Astrocyte (in vitro differentiated cells and primary cell): ENCODE measurements around the gene SCLT1. TPM values are rescaled to one million over a fixed set of nuclear protein-coding genes. Genes with fewer than 3 reads are reported as not detected.

Experiments used
- DNase-seq: peaks from one replicate; pipeline ENCODE4 v3.0.0-alpha.2; 2010; ENCODE audit warnings: low read depth
- FAIRE-seq: peaks from 2 replicates; lab custom pipeline; 2011; peaks lifted over from hg19 to GRCh38; lab: Jason Lieb, UNC
- H2AFZ ChIP-seq: 2 replicates; pipeline ENCODE4 v1.6.0; 2012; ENCODE audit warnings: low read depth, low read length, inconsistent platforms
- H3K27ac ChIP-seq: 2 replicates; pipeline ENCODE4 v1.5.1; 2011; ENCODE audit warnings: low read depth, low read length, inconsistent platforms
- H3K27me3 ChIP-seq: 2 replicates; pipeline ENCODE4 v1.6.0; 2011; ENCODE audit warnings: low read length, inconsistent platforms; ENCODE audit not compliant: insufficient read depth
- H3K36me3 ChIP-seq: 2 replicates; pipeline ENCODE4 v1.5.1; 2011; ENCODE audit warnings: low read length, inconsistent platforms; ENCODE audit not compliant: insufficient read depth
- H3K4me1 ChIP-seq: 2 replicates; pipeline ENCODE4 v1.5.1; 2011; ENCODE audit warnings: low read length, inconsistent platforms; ENCODE audit not compliant: insufficient read depth
- H3K4me2 ChIP-seq: 2 replicates; pipeline ENCODE4 v1.6.0; 2012; ENCODE audit warnings: low read length, inconsistent platforms
- H3K4me3 ChIP-seq: 2 replicates; pipeline ENCODE4 v1.5.1; 2011; ENCODE audit warnings: low read depth, mild to moderate bottlenecking, low read length, inconsistent platforms; ENCODE audit not compliant: insufficient read depth
- H3K79me2 ChIP-seq: 2 replicates; pipeline ENCODE4 v1.6.0; 2012; ENCODE audit warnings: mild to moderate bottlenecking, low read length, inconsistent platforms; ENCODE audit not compliant: insufficient read depth
- H3K9ac ChIP-seq: 2 replicates; pipeline ENCODE4 v1.6.0; 2012; ENCODE audit warnings: mild to moderate bottlenecking, low read length, inconsistent platforms
- H3K9me3 ChIP-seq: 2 replicates; pipeline ENCODE4 v1.5.1; 2012; ENCODE audit warnings: low read depth, mild to moderate bottlenecking, low read length, inconsistent platforms; ENCODE audit not compliant: insufficient read depth
- H4K20me1 ChIP-seq: 2 replicates; pipeline ENCODE4 v1.6.0; 2012; ENCODE audit warnings: low read length, inconsistent platforms; ENCODE audit not compliant: insufficient read depth
- H3K27ac Mint-ChIP-seq: one replicate; pipeline ENCODE4 v1.8.0; 2021; ENCODE audit warnings: mild to moderate bottlenecking, mixed read lengths; ENCODE audit not compliant: unreplicated experiment
- H3K27me3 Mint-ChIP-seq: one replicate; pipeline ENCODE4 v1.8.0; 2021; ENCODE audit warnings: low read depth, mixed read lengths; ENCODE audit not compliant: unreplicated experiment
- H3K36me3 Mint-ChIP-seq: one replicate; pipeline ENCODE4 v1.8.0; 2021; ENCODE audit warnings: low read depth, mixed read lengths; ENCODE audit not compliant: unreplicated experiment
- H3K4me1 Mint-ChIP-seq: one replicate; pipeline ENCODE4 v1.8.0; 2021; ENCODE audit warnings: low read depth, mixed read lengths; ENCODE audit not compliant: unreplicated experiment
- H3K4me3 Mint-ChIP-seq: one replicate; pipeline ENCODE4 v1.8.0; 2021; ENCODE audit warnings: mild to moderate bottlenecking, moderate library complexity, mixed read lengths; ENCODE audit not compliant: unreplicated experiment
- H3K9me3 Mint-ChIP-seq: one replicate; pipeline ENCODE4 v1.8.0; 2021; ENCODE audit warnings: mild to moderate bottlenecking, mixed read lengths; ENCODE audit not compliant: unreplicated experiment
- CTCF ChIP-seq: IDR thresholded peaks from 2 replicates; pipeline ENCODE4 v1.5.1; 2011; ENCODE audit warnings: low read depth, mild to moderate bottlenecking, inconsistent platforms, low read length, moderate library complexity; ENCODE audit not compliant: insufficient read depth
- EZH2 ChIP-seq: IDR thresholded peaks from 2 replicates; pipeline ENCODE4 v1.6.1; 2012; ENCODE audit warnings: mild to moderate bottlenecking, low read length, inconsistent platforms; ENCODE audit not compliant: insufficient read depth
- total RNA-seq: library from RNA; stranded (reverse); gene quantifications from 2 replicates; pipeline ENCODE4 v1.2.1, GENCODE V29; 2021

SCLT1 gene
- total RNA-seq, 1 donor from 2014 or later: 11.3 TPM

- H3K4me1 Mint-ChIP-seq: no peaks in the 10 kb centered on the region
- H3K4me3 Mint-ChIP-seq: no peak overlapping the region
- no peaks in the 10 kb centered on the region for H3K9me3 Mint-ChIP-seq
- no peaks in the 10 kb centered on the region for H3K27me3 Mint-ChIP-seq
- Histone ChIP-seq H3K27me3 (no peaks in the 10 kb centered on the region), H3K9ac (no peak overlapping the region), H3K27ac (no peak overlapping the region), H3K4me1 (no peaks in the 10 kb centered on the region), H4K20me1 (no peaks in the 10 kb centered on the region), H3K9me3 (no peaks in the 10 kb centered on the region), H3K36me3 (no peaks in the 10 kb centered on the region), H2AFZ (no peak overlapping the region), H3K4me2 (no peak overlapping the region), H3K79me2 (no peaks in the 10 kb centered on the region), H3K4me3 (no peak overlapping the region)
- FAIRE-seq (no peak), DNase-seq (no peak)
- no peak for TF ChIP-seq CTCF
- H3K27ac Mint-ChIP-seq: no peak overlapping the region
- no peaks in the 10 kb centered on the region for H3K36me3 Mint-ChIP-seq
Measured at GRCh38 chr4:129040471-129040870, 52.9 kb downstream of the SCLT1 start.

GRCh38 chr4:129037093-129037492 is 56.2 kb downstream of the SCLT1 start:
- no peaks in the 10 kb centered on the region for H3K4me1 ChIP-seq
- no peaks in the 10 kb centered on the region for H3K79me2 ChIP-seq
- Mint-ChIP-seq H3K4me1 (no peaks in the 10 kb centered on the region), H3K9me3 (no peaks in the 10 kb centered on the region), H3K27ac (no peak overlapping the region), H3K27me3 (no peaks in the 10 kb centered on the region), H3K4me3 (no peak overlapping the region), H3K36me3 (no peaks in the 10 kb centered on the region)
- H3K9ac ChIP-seq: no peak overlapping the region
- FAIRE-seq: no peak
- H3K4me3 ChIP-seq: no peak overlapping the region
- no peak for DNase-seq
- H3K27me3 ChIP-seq: no peaks in the 10 kb centered on the region
- no peak overlapping the region for H3K27ac ChIP-seq
- no peak overlapping the region for H2AFZ ChIP-seq
- no peaks in the 10 kb centered on the region for H3K9me3 ChIP-seq
- H3K4me2 ChIP-seq: no peak overlapping the region
- no peak for TF ChIP-seq EZH2
- no peak for TF ChIP-seq CTCF
- no peaks in the 10 kb centered on the region for H4K20me1 ChIP-seq
- H3K36me3 ChIP-seq: no peaks in the 10 kb centered on the region

- Histone ChIP-seq H3K79me2 (no peaks in the 10 kb centered on the region), H3K4me2 (no peak overlapping the region), H3K27me3 (no peaks in the 10 kb centered on the region), H4K20me1 (no peaks in the 10 kb centered on the region), H3K4me1 (no peaks in the 10 kb centered on the region), H3K4me3 (no peak overlapping the region), H3K9me3 (no peaks in the 10 kb centered on the region), H3K9ac (no peak overlapping the region), H2AFZ (no peak overlapping the region), H3K27ac (no peak overlapping the region), H3K36me3 (no peaks in the 10 kb centered on the region)
- FAIRE-seq (no peak), DNase-seq (peak; percentile 22)
- Mint-ChIP-seq H3K4me3 (no peak overlapping the region), H3K27ac (no peak overlapping the region), H3K36me3 (peaks cover 25% of the 10 kb centered on the region), H3K27me3 (no peaks in the 10 kb centered on the region), H3K9me3 (peaks cover 26% of the 10 kb centered on the region), H3K4me1 (peaks cover 6% of the 10 kb centered on the region)
- TF ChIP-seq EZH2 (no peak), CTCF (no peak)
Measured at GRCh38 chr4:129014566-129015509, 78.5 kb downstream of the SCLT1 start.
